Activated CD4-positive, CD25-positive, alpha-beta regulatory T cell treated with anti-CD3 and anti-CD28 coated beads, Interleukin-2, amount 50 U/mL, for 72 hours (primary cell): ENCODE results near the gene SRXN1.

Source experiments
- DNase-seq: peaks from one replicate; pipeline ENCODE4 v3.0.0; 2021

Gene SRXN1

GRCh38 chr20:634148-634925 lies 18.7 kb downstream of the SRXN1 start:
- DNase-seq, result no peak

DNA sequence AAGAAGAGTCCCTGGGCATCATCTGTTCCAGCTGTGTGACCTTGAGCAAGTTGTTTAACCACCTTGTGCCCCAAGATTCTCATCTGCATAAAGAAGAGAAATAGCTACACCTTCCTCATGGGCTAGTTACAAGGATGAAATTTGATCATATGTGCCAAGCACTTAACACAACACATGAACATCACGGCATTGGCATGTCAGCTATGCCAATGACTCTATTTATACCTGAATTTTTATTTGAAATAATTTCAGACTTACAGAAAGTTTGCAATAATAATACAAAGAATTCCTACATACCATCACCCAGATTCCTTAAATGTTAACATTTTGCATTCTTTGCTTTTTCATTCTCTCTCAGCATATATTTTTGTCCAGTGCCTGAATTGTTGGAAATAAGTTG lies 21.9 kb downstream of the SRXN1 start:
- DNase-seq, result no peak

- DNase-seq, result no peak
These were observed 26.4 kb downstream of the SRXN1 start for GRCh38 chr20:626579-626978.

DNA sequence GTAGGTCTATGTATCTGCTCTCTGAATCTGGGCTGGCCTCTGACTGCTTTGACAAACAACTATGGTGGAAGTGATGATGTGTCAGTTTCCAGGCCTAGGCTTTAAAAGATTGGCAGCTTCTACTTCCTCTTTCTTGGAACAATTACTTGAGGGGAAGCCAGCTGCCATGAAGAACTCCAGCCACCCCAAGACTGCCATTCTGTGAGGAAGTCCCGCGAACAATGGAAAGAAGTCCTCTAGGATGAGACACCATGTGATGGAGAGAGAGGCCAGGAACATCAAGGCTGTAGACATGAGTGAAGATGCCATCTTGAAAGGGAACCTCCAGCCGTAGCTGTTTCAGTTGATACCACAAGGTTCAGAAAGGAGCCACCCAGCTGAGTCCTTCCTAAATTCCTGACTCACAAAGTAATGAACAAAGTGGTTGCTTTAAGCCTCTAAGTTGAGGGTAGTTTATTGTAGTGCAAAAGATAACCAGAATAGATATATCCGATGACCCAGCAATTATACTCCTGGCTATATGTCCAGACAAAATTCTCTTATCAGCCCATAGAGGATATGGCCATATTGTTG lies 27.6 kb downstream of the SRXN1 start:
- no peak for DNase-seq

- no peak for DNase-seq
These were observed 29.3 kb downstream of the SRXN1 start for GRCh38 chr20:623704-624103.

GRCh38 chr20:623021-623420 lies 30.0 kb downstream of the SRXN1 start:
- DNase-seq, result no peak

GRCh38 chr20:622161-622560 lies 30.8 kb downstream of the SRXN1 start:
- no peak for DNase-seq

- no peak for DNase-seq
These were observed 31.8 kb downstream of the SRXN1 start for GRCh38 chr20:621125-621756.

- DNase-seq, result no peak
These were observed 32.8 kb downstream of the SRXN1 start for GRCh38 chr20:620246-620645.

GRCh38 chr20:618980-619379 lies 34.0 kb downstream of the SRXN1 start:
- DNase-seq, result no peak

GRCh38 chr20:617934-618690 lies 34.9 kb downstream of the SRXN1 start:
- DNase-seq, result no peak

DNA sequence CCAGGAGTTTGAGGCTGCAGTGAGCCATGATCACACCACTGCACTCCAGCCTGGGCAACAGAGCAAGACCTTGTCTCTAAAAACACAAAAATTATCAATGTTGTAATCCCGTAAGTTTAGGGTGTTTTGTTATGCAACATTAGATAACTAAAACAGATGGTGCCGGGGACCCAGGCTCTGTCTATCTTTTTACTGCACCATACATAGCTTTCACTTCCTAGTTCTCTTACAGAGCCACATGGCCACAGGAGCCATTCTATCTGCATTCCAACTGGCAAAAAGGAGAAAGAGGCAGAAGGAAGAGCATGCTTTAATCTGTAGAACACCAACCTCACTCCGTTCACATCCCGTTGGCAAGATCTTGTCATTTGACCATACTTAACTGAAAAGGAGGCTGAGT lies 37.5 kb downstream of the SRXN1 start:
- DNase-seq, result no peak

DNA sequence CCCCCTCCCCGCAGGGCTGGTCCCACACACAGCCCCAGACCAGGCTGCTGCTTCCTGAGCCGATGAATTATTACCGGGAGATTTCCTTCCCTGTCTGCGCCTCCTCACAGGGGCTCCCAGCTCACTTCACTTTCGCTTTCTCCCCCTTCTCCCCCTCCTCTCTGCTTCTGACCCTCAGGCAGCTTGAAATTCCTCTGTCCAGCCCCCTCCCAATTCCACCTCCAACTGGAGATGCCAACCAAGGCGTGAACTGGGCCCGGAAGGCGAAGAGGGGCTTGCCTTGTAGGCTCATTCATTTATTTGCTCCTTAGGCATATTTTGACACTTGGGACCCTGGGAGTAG lies 41.2 kb downstream of the SRXN1 start:
- no peak for DNase-seq

GRCh38 chr20:611047-611842 lies 41.8 kb downstream of the SRXN1 start:
- DNase-seq, result no peak

DNA sequence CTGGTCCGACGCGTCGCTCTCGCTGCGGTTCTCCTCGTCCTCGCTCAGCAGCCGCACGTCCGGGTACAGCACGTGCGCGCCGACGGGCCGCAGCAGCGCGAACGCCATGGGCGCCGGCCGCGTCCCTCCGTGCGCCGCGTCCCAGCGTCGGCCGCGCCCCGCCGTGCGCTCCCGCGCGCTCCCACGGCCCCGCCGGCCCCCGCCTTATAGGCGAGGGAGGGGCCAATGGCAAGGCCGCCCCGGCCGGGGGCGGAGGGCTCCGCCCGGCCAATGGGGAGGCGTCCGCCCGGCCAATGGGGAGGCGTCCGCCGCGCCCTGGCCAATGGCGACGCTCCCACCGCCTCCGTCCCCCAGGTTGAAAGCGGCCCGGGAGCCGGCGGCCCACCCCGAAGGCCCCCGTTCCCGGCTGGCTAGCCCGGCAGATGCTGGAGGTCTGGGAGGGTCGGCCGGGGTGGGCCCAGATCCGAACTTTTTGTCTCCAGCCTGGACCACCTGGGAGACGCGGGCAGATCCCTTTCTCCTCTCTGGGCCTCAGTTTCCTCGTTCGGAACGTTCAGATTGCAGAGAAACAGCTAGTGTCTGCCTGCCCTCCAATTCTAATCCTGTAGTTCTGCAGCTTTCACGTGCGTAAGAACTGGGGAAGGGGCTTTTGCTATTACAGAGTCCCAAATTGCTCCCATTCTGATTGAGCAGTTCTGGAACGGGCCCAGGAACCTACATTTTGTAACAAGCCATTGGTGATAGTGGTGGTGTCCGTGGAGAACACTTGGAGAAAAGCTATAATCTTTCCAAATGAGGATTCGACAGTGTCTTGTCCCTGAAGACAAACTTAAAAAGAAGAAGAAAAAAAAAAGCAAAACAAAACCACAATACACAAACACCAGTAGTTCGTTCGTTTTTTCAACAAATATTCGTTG lies 42.6 kb downstream of the SRXN1 start, which contains the start of gene TCF15:
Gene TCF15 (minus strand): TSS at position 180 of the 917 bp plus-strand sequence. CDS start 72 bp downstream, at position 108.
- DNase-seq, result no peak

DNA sequence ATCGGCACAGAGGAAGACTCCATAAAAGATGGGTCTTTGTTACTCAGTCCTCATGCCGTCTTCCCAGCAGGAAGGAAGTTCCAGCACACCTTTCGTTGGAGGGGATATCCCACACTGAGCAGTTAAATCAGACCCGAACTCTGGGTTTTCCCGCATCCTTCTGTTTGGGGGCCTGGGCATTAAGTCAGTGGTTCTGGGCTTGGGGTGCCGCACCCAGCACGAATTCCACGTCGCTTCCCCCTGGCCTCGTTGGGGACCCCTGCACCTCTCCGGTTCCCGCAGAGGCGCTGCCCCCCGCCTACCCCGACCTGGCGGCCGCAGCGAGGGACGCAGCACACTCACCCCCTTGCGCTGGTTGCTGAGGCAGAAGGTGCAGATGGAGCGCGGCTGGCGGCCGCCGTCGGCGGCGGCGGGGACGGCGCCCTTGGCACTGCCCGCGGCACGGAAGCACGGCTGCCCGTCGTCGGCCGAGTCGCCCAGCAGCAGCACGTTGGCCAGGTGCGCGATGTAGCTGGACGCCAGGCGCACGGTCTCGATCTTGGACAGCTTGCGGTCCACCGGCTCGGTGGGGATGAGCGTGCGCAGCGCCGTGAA lies 43.5 kb downstream of the SRXN1 start:
- no peak for DNase-seq

DNA sequence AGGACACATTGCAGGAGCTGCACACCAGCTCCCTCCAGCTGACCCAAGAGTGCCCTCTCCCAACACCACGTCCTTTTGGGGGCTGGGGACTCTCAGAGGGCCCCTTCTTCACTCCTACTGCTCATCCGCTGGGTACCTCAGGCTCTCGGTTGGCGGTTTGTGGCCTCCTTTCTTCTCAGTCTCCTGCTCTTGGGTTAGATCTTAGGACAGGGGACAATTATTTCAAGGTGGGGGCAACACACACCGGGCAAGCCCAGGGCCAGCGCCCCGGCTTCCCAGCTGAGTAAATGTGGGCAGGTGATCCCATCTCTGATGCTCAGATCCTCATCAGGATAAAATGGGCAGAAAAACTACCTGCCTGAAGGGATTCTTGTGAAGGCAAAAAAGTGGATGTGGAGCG lies 44.0 kb downstream of the SRXN1 start:
- DNase-seq, result no peak

DNA sequence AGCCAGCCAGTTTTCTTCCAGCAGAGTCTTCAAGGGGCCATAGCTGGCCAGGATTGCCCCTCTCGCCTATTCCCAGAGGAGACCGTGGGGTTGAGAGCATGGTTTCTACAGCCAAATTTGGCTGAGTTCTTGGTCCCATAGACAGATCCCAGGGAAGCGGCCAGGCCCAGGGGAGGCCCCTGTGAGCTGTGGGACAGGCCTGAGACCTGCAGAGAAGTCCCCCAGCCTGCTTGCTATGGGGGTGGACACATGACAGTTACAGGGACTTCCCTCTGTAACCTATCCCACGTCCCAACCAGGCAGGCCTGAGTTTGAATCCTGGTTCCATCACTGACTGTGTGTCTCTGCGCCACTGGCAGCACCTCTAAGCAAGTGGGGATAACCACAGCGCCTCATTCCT lies 45.5 kb downstream of the SRXN1 start:
- no peak for DNase-seq

DNA sequence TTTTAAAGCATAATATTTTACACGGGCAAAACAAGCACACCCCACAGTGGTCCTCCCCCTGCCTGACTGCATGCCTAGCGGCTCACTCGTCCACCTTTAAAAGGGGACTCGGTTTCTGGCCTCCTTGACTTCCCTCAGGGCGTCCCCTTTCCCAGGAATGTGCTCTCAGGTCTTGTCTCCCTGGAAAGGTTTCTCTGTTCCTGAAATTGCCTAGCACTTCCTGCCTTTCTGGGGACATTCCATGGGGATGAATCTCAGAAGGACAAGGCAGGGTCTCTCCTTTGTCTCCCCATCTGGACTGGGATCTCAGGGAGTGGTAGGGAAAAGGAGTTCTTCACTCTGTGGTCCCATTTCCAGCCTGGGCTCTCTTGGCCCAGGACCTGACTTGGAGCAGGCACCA lies 47.8 kb downstream of the SRXN1 start:
- DNase-seq, result no peak

DNA sequence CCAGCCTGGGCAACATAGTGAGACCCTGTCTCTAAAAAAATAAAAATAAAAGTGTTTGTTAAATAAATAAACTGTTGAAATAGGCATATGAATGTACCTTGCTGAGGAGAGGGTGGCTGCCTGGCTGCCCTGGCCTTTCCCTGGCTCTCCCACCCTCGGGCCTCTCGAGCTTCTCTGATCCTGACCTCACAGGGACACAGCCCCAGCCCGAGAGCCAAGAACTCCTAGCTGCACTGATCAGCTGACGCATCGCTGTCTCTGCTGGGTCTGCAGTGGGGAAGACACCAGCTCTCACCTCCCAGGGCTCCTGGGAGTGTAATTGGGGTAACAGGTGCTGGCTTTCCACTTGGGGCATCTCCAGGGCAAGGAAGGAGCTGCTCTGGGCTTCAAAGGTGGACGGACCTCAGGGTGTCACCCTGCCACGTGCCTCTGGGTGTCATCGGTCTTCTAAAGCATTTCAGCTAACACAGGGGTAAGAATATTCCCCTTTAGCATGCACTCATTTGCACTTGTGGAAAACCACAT lies 49.8 kb downstream of the SRXN1 start:
- DNase-seq, result no peak
